Muscle of back (tissue), 11 donors: ENCODE results near the gene INPP5B. TPM values are rescaled to one million over a fixed set of nuclear protein-coding genes. Genes with fewer than 3 reads are reported as not detected.
"Not testable (repeated sequence)": the region's sequence is repeated elsewhere in the genome, so short reads cannot be mapped to it uniquely, and the experiment has no call there.

Source experiments
- DNase-seq, 3 donors: peaks; one replicate each; pipeline versions ENCODE4 v3.0.0 to v3.0.0-alpha.2; 2013
- polyA plus RNA-seq, 10 donors: library from polyadenylated mRNA; unstranded; fragments of 120-200 nt; gene quantifications; one replicate each; pipeline ENCODE4 v1.2.1, GENCODE V29; 2013; ENCODE audit not compliant: insufficient read length in 10 of 10

Gene INPP5B
- polyA plus RNA-seq, 10 donors = 7.1 to 13.6 (median 10.8) TPM

DNA sequence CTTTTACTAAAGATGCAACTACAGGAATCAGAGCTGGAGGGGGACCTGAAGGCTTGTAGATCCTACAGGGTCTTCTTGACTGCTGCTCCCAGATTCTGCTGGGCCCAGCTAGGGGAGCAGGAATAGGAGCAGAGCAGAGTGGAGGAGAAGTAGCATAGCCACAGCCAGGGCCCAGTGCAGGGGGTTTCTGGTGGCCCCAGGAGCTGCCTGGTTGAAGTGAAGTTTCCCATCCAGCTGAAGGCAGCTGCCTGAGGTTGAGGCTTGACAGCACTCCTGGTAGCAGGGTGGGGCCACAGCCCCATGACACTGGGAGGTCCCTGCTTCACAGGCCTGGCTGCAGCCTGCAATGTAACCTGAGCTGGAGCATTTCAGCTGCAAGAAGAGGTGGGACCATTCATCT lies 2.0 kb upstream of the INPP5B start:
- DNase-seq = no peak

- DNase-seq = no peak
Observed at GRCh38 chr1:37948166-37948565, 1.3 kb upstream of the INPP5B start.

- DNase-seq = no peak
Observed at GRCh38 chr1:37947364-37947763, 511 bp upstream of the INPP5B start.

GRCh38 chr1:37945743-37946702 lies 830 bp downstream of the INPP5B start:
- DNase-seq = peak; percentile 38 to 75 (median 69)

GRCh38 chr1:37945251-37945650 lies 1.6 kb downstream of the INPP5B start:
- no peak for DNase-seq

DNA sequence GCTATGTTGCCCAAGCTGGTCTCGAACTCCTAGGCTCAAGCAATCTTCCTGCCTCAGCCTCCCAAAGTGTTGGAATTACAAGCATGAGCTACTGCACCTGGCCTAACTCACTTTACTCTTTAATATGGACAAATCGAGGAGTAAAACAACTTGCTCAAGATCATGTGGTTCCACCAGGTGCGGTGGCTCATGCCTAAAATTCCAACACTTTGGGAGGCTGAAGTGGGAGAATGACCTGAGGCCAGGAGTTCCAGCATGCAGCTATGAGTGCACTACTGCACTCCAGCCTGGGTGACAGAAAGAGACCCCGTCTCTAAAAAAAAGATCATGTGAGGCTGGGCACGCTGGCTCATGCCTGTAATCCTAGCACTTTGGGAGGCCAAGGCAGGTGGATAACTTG lies 2.0 kb downstream of the INPP5B start:
- DNase-seq = no peak

DNA sequence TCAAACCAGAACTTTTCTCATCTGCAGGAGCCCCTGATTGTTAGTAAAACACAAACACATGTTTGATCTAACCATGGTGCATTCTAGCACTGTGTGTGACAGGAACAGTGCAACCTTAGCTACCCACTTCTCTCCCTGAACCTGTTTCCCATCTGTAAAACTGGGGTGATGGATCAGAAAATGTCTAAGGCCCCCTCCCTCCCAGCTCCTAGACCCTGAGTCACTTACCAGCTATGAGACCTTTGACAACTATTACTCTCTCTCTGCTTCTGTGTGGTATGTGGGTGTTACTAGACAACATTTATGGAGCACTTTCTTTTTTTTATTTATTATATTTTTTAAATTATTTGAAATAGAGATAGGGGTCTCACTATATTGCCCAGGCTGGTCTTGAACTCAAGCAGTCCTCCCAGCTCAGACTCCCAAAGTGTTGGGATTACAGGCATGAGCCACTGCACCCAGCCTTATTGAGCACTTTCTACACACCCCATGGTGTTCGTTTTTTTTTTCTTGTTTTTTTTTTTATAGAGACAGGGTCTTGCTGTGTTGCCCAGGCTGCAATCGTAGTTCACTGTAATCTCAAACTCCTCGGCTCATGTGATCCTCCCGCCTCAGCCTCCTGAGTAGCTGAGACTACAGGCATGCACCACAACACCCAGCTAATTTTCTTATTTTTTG lies 2.6 kb downstream of the INPP5B start:
- DNase-seq = peak in 1 of 3 donors; percentile 6

GRCh38 chr1:37940299-37940947 lies 6.4 kb downstream of the INPP5B start:
- no peak for DNase-seq

GRCh38 chr1:37936760-37937159 lies 10.1 kb downstream of the INPP5B start:
- DNase-seq = not testable (repeated sequence)

GRCh38 chr1:37932759-37933158 lies 14.1 kb downstream of the INPP5B start:
- DNase-seq = no peak

GRCh38 chr1:37931361-37932158 lies 15.3 kb downstream of the INPP5B start:
- peak; percentile 94 to 98 (median 96) for DNase-seq

- no peak for DNase-seq
Observed at GRCh38 chr1:37931102-37931360, 15.8 kb downstream of the INPP5B start.

DNA sequence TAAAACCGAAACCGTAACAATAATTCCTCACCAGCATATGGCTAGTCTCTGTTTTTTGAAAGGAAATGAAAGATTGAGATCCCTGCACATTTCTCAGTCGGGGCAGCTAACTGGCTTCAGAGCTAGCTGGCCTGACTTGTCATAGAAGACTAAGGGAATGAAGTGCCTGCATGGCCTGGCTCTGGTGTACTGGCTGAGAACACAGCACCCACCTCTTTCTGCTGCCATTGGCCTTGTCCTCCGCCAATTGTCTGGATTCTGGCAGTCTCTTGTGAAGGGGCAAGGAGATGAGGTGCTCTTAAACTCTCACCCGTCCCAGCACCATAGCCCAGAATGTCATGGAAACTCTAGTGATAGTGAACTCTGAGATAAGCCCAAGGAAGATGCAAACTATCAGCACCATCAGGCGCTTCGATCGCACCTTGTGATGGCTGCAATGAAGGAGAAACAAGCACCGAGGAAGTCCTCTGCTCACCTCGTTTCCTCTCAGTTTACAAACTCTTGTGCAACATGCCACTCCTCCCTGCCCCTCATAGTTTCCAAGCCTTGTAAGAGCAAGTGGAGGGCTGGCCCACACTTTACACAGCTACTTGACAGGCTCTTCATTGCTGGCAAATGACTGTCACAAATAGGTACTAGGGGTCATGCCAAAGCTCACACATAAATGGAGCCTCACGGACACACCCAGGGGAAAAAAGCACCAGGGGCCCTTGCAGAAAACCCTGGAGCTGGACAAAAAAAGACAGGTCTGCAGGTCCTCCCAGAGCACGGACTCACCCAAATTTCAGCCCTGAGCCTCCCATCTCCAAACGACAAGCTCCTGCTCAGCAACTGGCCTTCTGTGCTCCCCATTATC lies 16.4 kb downstream of the INPP5B start:
- DNase-seq = no peak

DNA sequence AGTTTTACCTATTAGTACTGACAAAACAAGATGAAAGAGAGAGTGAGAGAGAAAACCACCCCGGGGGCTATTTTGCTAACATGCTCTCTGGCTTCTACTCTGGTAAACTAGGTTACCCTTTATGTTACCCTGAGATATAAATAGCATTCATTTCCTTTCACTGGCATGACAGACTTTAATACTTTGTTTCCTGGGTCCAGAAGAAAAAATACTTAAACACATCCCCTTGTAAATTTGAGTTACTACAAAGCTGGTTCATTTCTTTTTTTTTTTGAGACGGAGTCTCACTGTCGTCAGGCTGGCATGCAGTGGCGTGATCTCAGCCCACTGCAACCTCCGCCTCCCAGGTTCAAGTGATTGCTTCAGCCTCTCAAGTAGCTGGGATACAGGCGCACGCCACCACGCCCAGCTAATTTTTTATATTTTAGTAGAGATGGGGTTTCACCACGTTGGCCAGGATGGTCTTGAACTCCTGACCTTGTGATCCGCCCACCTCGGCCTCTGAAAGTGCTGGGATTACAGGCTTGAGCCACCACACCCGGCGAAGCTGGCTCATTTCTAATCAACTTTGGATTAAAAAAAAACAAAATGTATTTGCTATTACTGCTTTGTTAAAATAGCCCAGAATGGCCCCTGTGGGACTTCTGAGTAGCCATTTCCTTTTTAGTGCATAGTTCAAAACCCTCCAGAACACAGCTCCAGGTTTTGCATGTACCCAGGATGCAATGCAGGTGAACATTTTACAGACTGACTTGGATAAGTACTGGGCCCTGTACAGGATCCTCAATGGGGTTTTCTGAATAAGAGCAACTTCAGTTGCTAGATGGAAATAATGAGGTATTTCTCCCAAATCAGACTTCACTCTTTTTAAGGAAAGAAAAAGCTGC lies 20.6 kb downstream of the INPP5B start:
- DNase-seq = no peak

DNA sequence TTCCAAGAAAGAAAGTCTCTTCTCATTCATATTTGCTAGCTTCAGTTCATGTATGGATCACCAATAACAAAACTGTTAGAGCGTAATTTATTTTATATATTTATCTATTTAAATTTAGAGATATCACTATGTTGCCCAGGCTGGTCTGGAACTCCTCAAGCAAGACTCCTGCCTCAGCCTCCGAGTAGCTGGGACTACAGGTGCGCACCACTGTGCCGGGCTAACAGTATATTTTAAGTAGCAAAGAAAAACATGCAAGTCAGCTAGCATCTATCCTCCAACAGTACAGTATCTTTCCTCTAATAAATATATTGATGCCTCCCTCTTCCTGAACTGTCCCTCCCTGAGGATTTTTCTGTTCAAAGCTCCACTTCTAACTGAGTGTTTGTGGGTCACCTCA lies 21.5 kb downstream of the INPP5B start:
- DNase-seq = no peak

DNA sequence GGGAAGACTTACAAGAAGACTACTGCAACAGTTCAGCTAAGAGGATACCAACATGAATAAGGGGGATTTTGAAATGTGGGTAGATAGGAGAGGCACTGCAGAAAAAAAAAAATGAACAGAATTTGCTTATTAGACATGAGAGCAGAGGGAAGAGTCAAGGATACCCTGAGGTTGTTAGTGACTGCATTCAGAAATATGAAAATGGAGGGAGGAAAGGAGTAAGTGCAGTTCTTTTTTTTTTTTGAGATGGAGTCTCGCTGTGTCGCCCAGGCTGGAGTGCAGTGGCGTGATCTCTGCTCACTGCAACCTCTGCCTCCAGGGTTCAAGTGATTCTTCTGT lies 23.3 kb downstream of the INPP5B start:
- no peak for DNase-seq

DNA sequence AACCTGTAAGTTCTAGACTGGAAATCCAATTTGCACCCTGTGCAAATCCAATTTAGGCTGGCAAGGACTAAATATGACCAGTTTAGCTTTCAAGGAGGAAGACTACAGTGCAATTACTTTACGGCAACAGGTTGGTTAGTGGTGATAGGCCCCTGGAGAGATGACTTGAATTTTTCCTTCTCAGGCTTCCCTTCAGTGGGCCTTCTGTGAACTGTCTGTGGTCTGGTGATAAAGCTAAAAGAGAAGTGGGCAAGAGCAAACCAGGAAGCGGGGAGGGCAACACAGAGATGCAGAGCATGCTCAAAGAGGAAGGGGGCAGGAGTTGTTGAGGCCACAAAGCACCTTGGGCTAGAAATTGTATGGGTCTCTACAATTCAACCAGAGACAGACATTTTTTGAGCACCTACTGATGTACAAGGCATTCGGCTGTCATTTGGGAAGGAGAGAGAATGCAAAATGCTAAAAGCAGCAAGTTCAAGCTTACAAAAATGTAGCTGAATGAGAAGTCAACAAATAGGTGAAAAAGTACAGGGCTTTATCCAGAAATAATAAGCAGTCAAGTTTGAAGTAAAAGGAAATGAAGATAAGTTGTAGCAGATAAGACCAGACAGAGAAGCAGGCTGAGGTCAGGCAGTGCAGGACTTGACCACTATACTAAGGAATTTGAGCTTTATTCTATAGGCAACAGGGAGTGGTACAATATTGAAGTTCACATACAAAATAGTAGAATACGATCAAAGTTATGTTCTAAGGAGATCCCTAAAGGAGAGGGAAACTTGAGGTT lies 23.9 kb downstream of the INPP5B start:
- DNase-seq = peak in 1 of 3 donors; percentile 26

- no peak for DNase-seq
Observed at GRCh38 chr1:37919277-37919676, 27.6 kb downstream of the INPP5B start.

DNA sequence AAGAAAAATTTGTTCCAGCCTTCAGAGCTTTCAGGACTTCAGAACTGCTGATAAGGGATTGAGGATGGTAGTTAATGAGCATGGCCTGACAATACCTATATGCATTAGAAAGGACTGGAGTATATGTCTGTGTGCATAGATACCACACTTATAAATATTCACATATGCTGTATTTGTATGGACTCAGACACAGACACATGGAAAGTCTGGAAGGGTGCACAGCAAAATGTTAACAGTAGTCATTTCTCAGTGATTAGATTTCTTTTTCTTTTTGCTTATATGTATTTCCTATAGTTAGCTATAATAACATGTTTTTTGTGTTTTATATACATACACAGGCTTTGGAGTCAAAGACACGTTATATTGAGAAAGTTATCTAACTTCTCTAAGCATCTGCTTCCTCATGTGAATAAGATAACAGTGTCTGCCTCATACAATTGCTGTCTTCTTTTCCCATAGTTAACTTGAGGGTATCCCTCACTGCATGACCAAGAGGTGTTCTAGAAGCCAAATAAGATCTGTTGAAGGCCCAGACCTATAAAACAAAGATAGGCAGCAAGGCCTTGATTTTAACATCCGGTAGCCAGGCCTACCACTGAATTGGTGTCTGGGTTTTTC lies 31.3 kb downstream of the INPP5B start:
- no peak for DNase-seq
